Heart left ventricle (tissue), 16 donors: ENCODE measurements around the gene KCNJ9. TPM values are rescaled to one million over a fixed set of nuclear protein-coding genes. Genes with fewer than 3 reads are reported as not detected.

ENCODE experiments used
- ATAC-seq, 4 donors: fragments of 200-7000 bp; cut with Tn5 transposase; one replicate each; pipeline ENCODE4 v1.9.1; 2020 to 2022; ENCODE audit warnings: moderate library complexity in 4 of 4, mild to moderate bottlenecking in 3 of 4, moderate number of reproducible peaks in 1 of 4
- DNase-seq, 5 donors: peaks; one replicate each; pipeline ENCODE4 v3.0.0-alpha.2; 2020
- H3K27ac ChIP-seq, 12 donors: fragments of 200-600 bp; sonication (generic) in 4 of 12; one replicate each; pipeline versions ENCODE4 v1.5.0 to v1.8.0; 2016 to 2022; ENCODE audit warnings: mild to moderate bottlenecking in 2 of 12
- H3K27me3 ChIP-seq, 9 donors: fragments of 200-600 bp; sonication (generic) in 2 of 9; one replicate each; pipeline versions ENCODE4 v1.5.1 to v1.8.0; 2016 to 2022; ENCODE audit warnings: mild to moderate bottlenecking in 3 of 9
- H3K36me3 ChIP-seq, 9 donors: fragments of 200-600 bp; sonication (generic) in 2 of 9; one replicate each; pipeline versions ENCODE4 v1.5.0 to v1.8.0; 2018 to 2022; ENCODE audit warnings: mild to moderate bottlenecking in 2 of 9
- H3K4me1 ChIP-seq, 12 donors: fragments of 200-600 bp; sonication (generic) in 4 of 12; one replicate each; pipeline versions ENCODE4 v1.5.0 to v1.8.0; 2016 to 2022; ENCODE audit warnings: mild to moderate bottlenecking in 3 of 12
- H3K4me3 ChIP-seq, 12 donors: fragments of 200-600 bp; sonication (generic) in 4 of 12; one replicate each; pipeline versions ENCODE4 v1.5.0 to v1.8.0; 2017 to 2022; ENCODE audit warnings: mild to moderate bottlenecking in 9 of 12, moderate library complexity in 4 of 12
- H3K9me3 ChIP-seq, 12 donors: fragments of 200-600 bp; sonication (generic) in 4 of 12; one replicate each; pipeline versions ENCODE4 v1.5.0 to v1.8.0; 2016 to 2022; ENCODE audit warnings: mild to moderate bottlenecking in 1 of 12
- CTCF ChIP-seq, 12 donors: fragments of 200-600 bp; sonication (generic) in 4 of 12; IDR thresholded peaks; one replicate each; pipeline versions ENCODE4 v1.5.0 to v1.8.0; 2018 to 2022; ENCODE audit warnings: antibody characterized with exemption in 12 of 12, mild to moderate bottlenecking in 5 of 12
- POLR2A ChIP-seq, 2 donors: fragments of 450-650 bp; IDR thresholded peaks; one replicate each; pipeline ENCODE4 v1.6.1; 2017; ENCODE audit warnings: antibody characterized with exemption in 2 of 2, mild to moderate bottlenecking in 2 of 2, moderate library complexity in 2 of 2
- WGBS, 4 donors: extraction: QIAGEN DNeasy Blood & Tissue Kit in 2 of 4; methylation state at CpG; one replicate each; pipeline versions ENCODE4 v1.1.5 to v1.1.7; 2013 to 2018; 5-methylcytosine and 5-hydroxymethylcytosine counted together
- intact Hi-C, 10 donors: fragments of 100-400 bp; cut with DNase I; formaldehyde crosslinking; loops; one replicate each; pipeline versions ENCODE4 v1.11.1 to v1.14.2; 2022
- polyA plus RNA-seq, 2 donors: library from polyadenylated mRNA; stranded (reverse); fragments of 200-250 nt; gene quantifications; one replicate each; pipeline ENCODE4 v1.2.3, GENCODE V29; 2013
- total RNA-seq, 9 donors: library from RNA; depleted of rRNA in 2 of 9; stranded (reverse); fragments of >200 nt in 2 of 9; fragmentation: NEBNext Ultra II Directional in 3 of 9; extraction: Animal tissue kit (Norgen Biotek cat#: 25700) in 3 of 9; gene quantifications; one replicate each; pipeline versions ENCODE4 v1.1.0 to v1.2.4, GENCODE V29; 2016 to 2023
- donor health status: ischemic (EF 13 %, LVEDD 7.1; RV severe dilation, severe dysfunction).
- donor health status: healthy with polysubstance abuse.
- donor health status: DM: no; HTN: yes; CAD: no.
- donor health status: DM: no; HTN: no; CAD: no.
- donor health status: ischemic (EF 25% LVEDD 6.9; RV normal size, moderate dysfunction).
- donor health status: ischemic (EF 25% LVEDD 5.7; RV mildly dilated, moderate dysfunction).
- donor health status: healthy.
- donor health status: DM: yes; HTN: yes; CAD: no.
- donor health status: ischemic (EF 35%, LVEDD 5.7; RV mildly dilated, moderate dysfunction).
- donor health status: nonischemic (EF 11% LVEDD 7.7; RV severe dilation, severe dysfunction).
- donor health status: DM: yes; HTN: yes; CAD: no.
- donor health status: PGD.
- donor health status: ischemic (EF 29% LVEDD 5.4; RV normal size, mild dysfunction).
- donor health status: nonischemic (EF 23%, LVEDD 6.1; RV moderate dilation, normal function).

Gene KCNJ9
- total and polyA plus RNA-seq, 11 donors: 0.06 to 0.29 (median 0.08) TPM; not detected in 8

GRCh38 chr1:160133990-160134770, 52.8 kb downstream of the KCNJ9 start:
- no peak overlapping the region for H3K4me3 ChIP-seq
- no peaks in the 10 kb centered on the region for H3K9me3 ChIP-seq
- WGBS, 4 donors: 73 to 86% (median 78%) methylated on average over 9 of the region's 9 CpGs
- intact Hi-C loops: loop anchor here in 1 of 10 donors (2.0 kb wide), 1 partner anchor 15 kb away; no protein-coding TSS in a partner anchor
- DNase-seq (no peak), ATAC-seq (no peak)
- H3K4me1 ChIP-seq: peaks cover 0 to 44% (median 17%) of the 10 kb centered on the region in 12 donors
- peaks cover 0 to 87% (median 52%) of the 10 kb centered on the region in 9 donors for H3K36me3 ChIP-seq
- H3K27ac ChIP-seq: peak overlapping the region in 5 of 12 donors; percentile 29 to 87 (median 53)
- H3K27me3 ChIP-seq: no peaks in the 10 kb centered on the region
- TF ChIP-seq CTCF (IDR thresholded peaks at IDR 0.05) (no peak), POLR2A (IDR thresholded peaks at IDR 0.05) (no peak)

GRCh38 chr1:160134791-160135572, 53.6 kb downstream of the KCNJ9 start:
- Histone ChIP-seq H3K4me3 (no peak overlapping the region), H3K27ac (peak overlapping the region in 5 of 12 donors; percentile 29 to 60 (median 53)), H3K4me1 (peaks cover 0 to 43% (median 17%) of the 10 kb centered on the region in 12 donors), H3K27me3 (no peaks in the 10 kb centered on the region), H3K9me3 (no peaks in the 10 kb centered on the region), H3K36me3 (peaks cover 0 to 87% (median 51%) of the 10 kb centered on the region in 9 donors)
- TF ChIP-seq POLR2A (IDR thresholded peaks at IDR 0.05): no peak
- no peak for TF ChIP-seq CTCF (IDR thresholded peaks at IDR 0.05)
- intact Hi-C loops: no loop called here
- ATAC-seq (no peak), DNase-seq (no peak)
- WGBS, 4 donors: 85 to 91% (median 88%) methylated on average over 20 of the region's 20 CpGs

GRCh38 chr1:160136121-160136925, 55.0 kb downstream of the KCNJ9 start:
- no peak for ATAC-seq
- peaks cover 0 to 31% (median 10%) of the 10 kb centered on the region in 12 donors for H3K4me1 ChIP-seq

More at GRCh38 chr1:160136121-160136925, 55.0 kb downstream of the KCNJ9 start:
- H3K9me3 ChIP-seq: no peaks in the 10 kb centered on the region
- no peak for TF ChIP-seq CTCF (IDR thresholded peaks at IDR 0.05)
- TF ChIP-seq POLR2A (IDR thresholded peaks at IDR 0.05): no peak
- H3K27ac ChIP-seq: peak overlapping the region in 5 of 12 donors; percentile 57 to 72 (median 64)
- no peaks in the 10 kb centered on the region for H3K27me3 ChIP-seq
- intact Hi-C loops: no loop called here
- 87 to 93% (median 90%) methylated on average over 22 of the region's 22 CpGs for WGBS, 4 donors
- H3K36me3 ChIP-seq: peaks cover 0 to 87% (median 51%) of the 10 kb centered on the region in 9 donors
- no peak for DNase-seq
- H3K4me3 ChIP-seq: no peak overlapping the region
